Adrenal gland (tissue), 12 donors: ENCODE measurements around the gene EBF3. TPM values are rescaled to one million over a fixed set of nuclear protein-coding genes. Genes with fewer than 3 reads are reported as not detected.

Experiments used
- DNase-seq, 7 donors: peaks; one replicate each; pipeline ENCODE4 v3.0.0-alpha.2; 2019 to 2020
- H3K27ac ChIP-seq, 5 donors: fragments of 200-600 bp; sonication (generic) in 4 of 5; 1 replicate in 3 of 5; 2 replicates in 2 of 5; pipeline versions ENCODE4 v1.5.1 to v1.8.0; 2016 to 2020; ENCODE audit warnings: mild to moderate bottlenecking in 1 of 5
- H3K27me3 ChIP-seq: fragments of 200-600 bp; 2 replicates; pipeline ENCODE4 v1.8.0; 2021
- H3K36me3 ChIP-seq, 2 donors: fragments of 200-600 bp; replicated peaks in 1 of 2; 1 replicate in 1 of 2; 2 replicates in 1 of 2; pipeline versions ENCODE4 v1.5.1 to v1.8.0; 2018 to 2022
- H3K4me1 ChIP-seq, 2 donors: fragments of 200-600 bp; replicated peaks in 1 of 2; 1 replicate in 1 of 2; 2 replicates in 1 of 2; pipeline versions ENCODE4 v1.5.1 to v1.8.0; 2018 to 2021
- H3K4me3 ChIP-seq, 4 donors: fragments of 200-600 bp; sonication (generic) in 3 of 4; one replicate each; pipeline ENCODE4 v1.5.1; 2016 to 2018
- H3K9me3 ChIP-seq, 3 donors: fragments of 200-600 bp; sonication (generic) in 1 of 3; replicated peaks in 1 of 3; 1 replicate in 2 of 3; 2 replicates in 1 of 3; pipeline versions ENCODE4 v1.5.1 to v1.8.0; 2016 to 2021
- POLR2A ChIP-seq, 2 donors: fragments of 450-650 bp; IDR thresholded peaks; one replicate each; pipeline ENCODE4 v1.6.1; 2017; ENCODE audit warnings: antibody characterized with exemption in 2 of 2, mild to moderate bottlenecking in 2 of 2, moderate library complexity in 1 of 2
- WGBS, 4 donors: extraction: QIAGEN DNeasy Blood & Tissue Kit in 2 of 4; methylation state at CpG; one replicate each; pipeline versions ENCODE4 v1.1.5 to v1.1.7; 2013 to 2017; 5-methylcytosine and 5-hydroxymethylcytosine counted together
- intact Hi-C, 2 donors: fragments of 100-400 bp; cut with DNase I; formaldehyde crosslinking; loops; one replicate each; pipeline versions ENCODE4 v1.14.1 to v1.15.0; 2022 to 2023
- polyA plus RNA-seq, 3 donors: library from polyadenylated mRNA; stranded (reverse); fragments of 200-250 nt in 2 of 3; fragments of 350-450 nt in 1 of 3; fragmentation: Illumina TruSeq in 1 of 3; extraction: RNeasy Lipid Tissue Mini Kit (QIAGEN cat#74804) in 1 of 3; gene quantifications; one replicate each; pipeline ENCODE4 v1.2.3, GENCODE V29; 2013 to 2014
- total RNA-seq, 9 donors: library from RNA; depleted of rRNA in 4 of 9; stranded (reverse); fragments of >200 nt in 4 of 9; fragments of 120-200 nt in 1 of 9; fragmentation: NEBNext Ultra II Directional in 1 of 9; extraction: Animal tissue kit (Norgen Biotek cat#: 25700) in 1 of 9; gene quantifications; one replicate each; pipeline versions ENCODE4 v1.1.0 to v1.2.4, GENCODE V29; 2013 to 2023
- TF ChIP-seq, protein P1 (sequence below), 6 experiments: fragments of 450-650 bp in 4 of 6; fragments of 200-600 bp in 2 of 6; sonication (generic) in 1 of 6; IDR thresholded peaks; 1 replicate in 5 of 6; 2 replicates in 1 of 6; pipeline versions ENCODE4 v1.5.1 to v1.8.0; 2016 to 2021; ENCODE audit warnings: antibody characterized with exemption in 6 of 6, mild to moderate bottlenecking in 2 of 6, moderate library complexity in 1 of 6
- donor health status: healthy with polysubstance abuse.
- donor health status: Bipolar disorder and iron deficiency.
- donor health status: DM: yes; HTN: yes; CAD: no.
- donor health status: DM: no; HTN: no; CAD: no.
- donor health status: DM: no; HTN: no; CAD: no.
- donor health status: DM: yes; HTN: yes; CAD: no.

Gene EBF3
- total and polyA plus RNA-seq, 12 donors: 0.12 to 2.2 (median 0.53) TPM; not detected in 1

DNA sequence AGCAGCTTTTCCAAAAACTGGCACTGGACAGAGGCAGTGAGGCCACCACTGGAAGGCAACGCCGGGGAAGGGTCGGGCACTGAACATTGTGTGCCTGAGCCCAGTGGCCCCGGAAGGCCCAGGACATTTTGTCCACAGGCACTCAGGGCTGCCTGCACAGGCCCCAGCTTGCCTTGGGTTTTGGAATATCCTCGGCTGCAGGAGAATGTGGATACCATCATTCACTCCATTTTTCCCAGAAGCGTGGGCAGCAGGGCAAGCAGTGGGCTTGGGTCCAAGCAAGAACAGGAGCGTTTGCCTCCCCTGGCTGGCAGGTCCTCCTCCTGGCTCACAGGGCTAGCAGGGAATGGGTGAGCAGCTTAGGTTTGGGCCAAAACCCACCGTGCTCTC is 147.4 kb downstream of the EBF3 start:
- H3K36me3 ChIP-seq: no peaks in the 10 kb centered on the region
- no peak overlapping the region for H3K4me3 ChIP-seq
- no peaks in the 10 kb centered on the region for H3K9me3 ChIP-seq
- no peak for TF ChIP-seq POLR2A (IDR thresholded peaks at IDR 0.05)
- TF ChIP-seq, protein P1, sequence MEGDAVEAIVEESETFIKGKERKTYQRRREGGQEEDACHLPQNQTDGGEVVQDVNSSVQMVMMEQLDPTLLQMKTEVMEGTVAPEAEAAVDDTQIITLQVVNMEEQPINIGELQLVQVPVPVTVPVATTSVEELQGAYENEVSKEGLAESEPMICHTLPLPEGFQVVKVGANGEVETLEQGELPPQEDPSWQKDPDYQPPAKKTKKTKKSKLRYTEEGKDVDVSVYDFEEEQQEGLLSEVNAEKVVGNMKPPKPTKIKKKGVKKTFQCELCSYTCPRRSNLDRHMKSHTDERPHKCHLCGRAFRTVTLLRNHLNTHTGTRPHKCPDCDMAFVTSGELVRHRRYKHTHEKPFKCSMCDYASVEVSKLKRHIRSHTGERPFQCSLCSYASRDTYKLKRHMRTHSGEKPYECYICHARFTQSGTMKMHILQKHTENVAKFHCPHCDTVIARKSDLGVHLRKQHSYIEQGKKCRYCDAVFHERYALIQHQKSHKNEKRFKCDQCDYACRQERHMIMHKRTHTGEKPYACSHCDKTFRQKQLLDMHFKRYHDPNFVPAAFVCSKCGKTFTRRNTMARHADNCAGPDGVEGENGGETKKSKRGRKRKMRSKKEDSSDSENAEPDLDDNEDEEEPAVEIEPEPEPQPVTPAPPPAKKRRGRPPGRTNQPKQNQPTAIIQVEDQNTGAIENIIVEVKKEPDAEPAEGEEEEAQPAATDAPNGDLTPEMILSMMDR (IDR thresholded peaks at IDR 0.05): no peak
- DNase-seq: no peak
- no peak overlapping the region for H3K27ac ChIP-seq
- H3K4me1 ChIP-seq: no peaks in the 10 kb centered on the region
- intact Hi-C loops: no loop called here
- WGBS, 4 donors: 80 to 93% (median 87%) methylated on average over 4 to 8 of the region's 8 CpGs
- no peaks in the 10 kb centered on the region for H3K27me3 ChIP-seq

DNA sequence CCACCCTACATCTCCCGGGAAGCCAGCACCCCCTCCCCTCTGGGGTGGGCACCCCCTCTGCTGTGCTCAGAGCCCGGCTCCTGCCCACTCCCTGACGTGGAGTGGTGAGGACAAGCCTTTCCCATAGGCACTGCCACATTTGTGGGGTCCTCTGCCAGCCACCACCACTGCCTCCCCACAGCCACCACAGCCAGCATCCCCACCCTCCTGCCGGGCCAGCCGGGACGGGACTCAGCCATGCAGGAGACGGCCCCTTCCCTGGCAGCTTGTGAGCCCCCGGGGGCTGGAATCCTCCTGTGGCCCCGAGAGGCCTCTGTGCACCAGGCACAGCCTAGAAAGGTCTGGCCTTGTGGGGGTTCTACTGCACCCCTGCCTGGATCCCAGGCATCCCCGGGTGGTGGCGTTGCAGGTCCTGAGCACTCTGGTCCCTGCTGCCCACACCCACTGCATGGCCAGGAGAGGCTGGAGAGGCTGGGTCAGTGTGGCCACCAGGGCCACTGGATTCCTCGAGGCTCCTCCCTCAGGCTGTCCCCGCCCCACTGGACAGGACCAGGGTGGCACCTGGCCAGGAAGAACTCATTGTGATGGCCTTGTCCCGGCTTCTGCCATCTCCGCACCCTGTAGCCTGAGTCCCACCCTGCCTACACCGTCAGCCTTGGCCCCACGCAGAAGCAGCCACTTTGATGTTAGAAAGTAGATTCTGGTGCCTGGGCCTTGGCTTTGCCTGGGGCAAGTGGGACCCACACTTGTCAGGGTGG is 148.0 kb downstream of the EBF3 start:
- Histone ChIP-seq H3K36me3 (no peaks in the 10 kb centered on the region), H3K4me3 (no peak overlapping the region), H3K9me3 (no peaks in the 10 kb centered on the region), H3K27ac (no peak overlapping the region), H3K4me1 (no peaks in the 10 kb centered on the region), H3K27me3 (no peaks in the 10 kb centered on the region)
- intact Hi-C loops: no loop called here
- peak in 1 of 7 donors; percentile 21 for DNase-seq
- 79 to 86% (median 83%) methylated on average over 6 to 17 of the region's 17 CpGs for WGBS, 4 donors
- TF ChIP-seq, protein P1 (IDR thresholded peaks at IDR 0.05): no peak
- no peak for TF ChIP-seq POLR2A (IDR thresholded peaks at IDR 0.05)

DNA sequence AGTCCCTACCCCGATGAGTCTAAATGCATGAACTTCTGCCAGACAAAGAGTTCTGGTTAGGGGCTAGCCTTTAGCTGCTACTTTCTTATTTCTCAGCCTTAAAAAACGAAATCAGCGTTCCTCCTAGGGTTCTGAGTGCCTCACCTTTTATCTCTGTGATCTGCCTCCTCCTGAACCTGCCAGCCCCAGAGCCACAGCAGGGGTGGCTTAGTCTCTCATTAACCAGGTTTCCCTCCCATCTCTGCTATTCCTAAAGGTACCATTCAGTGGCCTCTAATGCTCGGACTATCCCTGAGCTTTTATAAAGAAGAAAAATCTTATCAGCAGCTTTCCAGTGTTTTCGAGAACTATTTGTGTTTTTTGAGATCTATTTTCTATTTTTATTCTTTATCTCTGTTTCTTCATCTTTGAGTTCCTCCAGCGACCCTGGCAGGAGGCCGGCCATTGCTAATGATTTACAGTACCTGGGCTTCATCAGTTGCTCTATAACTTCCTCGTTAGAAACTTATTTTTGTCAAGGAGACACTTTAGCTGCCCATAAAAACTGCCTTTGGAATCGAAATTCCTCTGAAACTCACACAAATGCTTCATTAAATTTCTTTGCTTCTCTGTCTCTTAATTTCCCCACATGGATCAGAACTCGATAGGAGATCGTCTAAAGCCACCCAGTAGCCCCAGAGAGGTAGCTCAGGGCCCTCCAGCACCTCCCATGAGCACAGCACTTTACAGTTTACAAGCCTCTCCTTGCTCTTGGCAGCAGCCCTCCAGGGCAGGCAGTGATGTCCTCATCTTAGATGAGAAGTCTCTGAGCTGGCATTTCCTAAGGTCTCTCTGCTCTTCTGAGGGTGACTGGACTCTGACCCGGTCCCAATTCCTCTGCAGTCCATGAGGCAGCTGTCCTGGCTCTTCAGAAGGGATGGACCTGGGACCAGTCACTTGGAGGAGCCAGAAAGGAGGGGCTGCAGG is 149.1 kb downstream of the EBF3 start:
- Histone ChIP-seq H3K27me3 (no peaks in the 10 kb centered on the region), H3K9me3 (no peaks in the 10 kb centered on the region), H3K36me3 (no peaks in the 10 kb centered on the region), H3K4me3 (no peak overlapping the region), H3K4me1 (no peaks in the 10 kb centered on the region), H3K27ac (no peak overlapping the region)
- no peak for TF ChIP-seq POLR2A (IDR thresholded peaks at IDR 0.05)
- TF ChIP-seq, protein P1 (IDR thresholded peaks at IDR 0.05): no peak
- WGBS, 4 donors: 40 to 47% (median 42%) methylated on average over 11 to 12 of the region's 12 CpGs
- DNase-seq: no peak
- intact Hi-C loops: no loop called here

DNA sequence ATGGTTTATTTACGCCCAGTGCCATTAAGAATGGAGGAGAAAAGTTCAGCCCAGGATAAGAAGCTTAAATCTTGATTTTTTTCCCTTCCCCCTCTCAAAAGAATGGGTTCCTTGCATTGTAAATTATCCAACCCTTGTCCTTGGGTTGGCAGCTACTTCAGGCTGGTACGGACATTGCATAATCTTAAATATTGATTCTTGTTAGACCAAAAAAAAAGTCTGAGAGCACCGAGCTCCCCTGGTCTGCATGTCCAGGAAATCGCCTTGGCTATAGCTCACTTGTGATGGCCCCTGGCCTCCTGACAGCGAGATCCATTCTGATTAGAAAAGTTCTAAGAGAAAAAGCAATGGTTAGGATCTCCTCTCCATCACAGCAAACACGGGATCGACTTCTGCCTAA is 151.7 kb downstream of the EBF3 start:
- H3K27ac ChIP-seq: no peak overlapping the region
- intact Hi-C loops: no loop called here
- H3K36me3 ChIP-seq: no peaks in the 10 kb centered on the region
- H3K27me3 ChIP-seq: no peaks in the 10 kb centered on the region
- no peak for TF ChIP-seq POLR2A (IDR thresholded peaks at IDR 0.05)
- TF ChIP-seq, protein P1 (IDR thresholded peaks at IDR 0.05): no peak
- H3K9me3 ChIP-seq: no peaks in the 10 kb centered on the region
- 57 to 73% (median 63%) methylated on average over 7 of the region's 7 CpGs for WGBS, 4 donors
- no peaks in the 10 kb centered on the region for H3K4me1 ChIP-seq
- no peak for DNase-seq
- no peak overlapping the region for H3K4me3 ChIP-seq
